Naive thymus-derived CD4-positive, alpha-beta T cell (primary cell): ENCODE measurements around the gene HHIPL1. TPM values are rescaled to one million over a fixed set of nuclear protein-coding genes. Genes with fewer than 3 reads are reported as not detected.

Source experiments
- ATAC-seq: fragments of 150-1000 bp; cut with Tn5 transposase; 2 replicates; pipeline ENCODE4 v1.10.0; 2021; ENCODE audit warnings: mild to moderate bottlenecking, moderate library complexity
- CTCF ChIA-PET: fragments of 350-600 bp; sonication (Branson Sonifier 250); formaldehyde crosslinking; loops from one replicate; lab custom pipeline; 2021; ENCODE audit warnings: antibody characterized with exemption; lab: Charles Lee
- POLR2A ChIA-PET: fragments of 350-600 bp; sonication (Branson Sonifier 250); formaldehyde crosslinking; loops from one replicate; lab custom pipeline; 2021; ENCODE audit warnings: antibody characterized with exemption, inconsistent platforms; lab: Charles Lee
- DNase-seq, 9 donors: peaks; one replicate each; pipeline versions ENCODE4 v3.0.0 to v3.0.0-alpha.2; 2020 to 2022; ENCODE audit warnings: mixed read lengths in 1 of 9
- H3K27ac ChIP-seq: one replicate; pipeline ENCODE4 v1.7.0; 2013; ENCODE audit warnings: mild to moderate bottlenecking, low read depth, low read length, moderate library complexity
- H3K27me3 ChIP-seq, 2 donors: one replicate each; pipeline ENCODE4 v1.7.0; 2013; ENCODE audit warnings: low read length in 2 of 2, mild to moderate bottlenecking in 2 of 2, moderate library complexity in 2 of 2; ENCODE audit not compliant: control insufficient read depth in 2 of 2, insufficient read depth in 2 of 2
- H3K36me3 ChIP-seq, 3 experiments: 1 replicate in 2 of 3; 2 replicates in 1 of 3; pipeline ENCODE4 v1.7.0; 2013; ENCODE audit warnings: low read length in 3 of 3, mild to moderate bottlenecking in 3 of 3, moderate library complexity in 1 of 3; ENCODE audit not compliant: insufficient read depth in 3 of 3, control insufficient read depth in 2 of 3
- H3K4me1 ChIP-seq, 2 donors: one replicate each; pipeline ENCODE4 v1.7.0; 2013; ENCODE audit warnings: low read length in 2 of 2, mild to moderate bottlenecking in 2 of 2, moderate library complexity in 1 of 2; ENCODE audit not compliant: control insufficient read depth in 2 of 2, insufficient read depth in 2 of 2
- H3K4me3 ChIP-seq: 2 replicates; pipeline ENCODE4 v1.7.0; 2013; ENCODE audit warnings: mild to moderate bottlenecking, low read length
- H3K9me3 ChIP-seq, 3 experiments: 1 replicate in 2 of 3; 2 replicates in 1 of 3; pipeline ENCODE4 v1.7.0; 2013; ENCODE audit warnings: low read length in 3 of 3; ENCODE audit not compliant: control insufficient read depth in 2 of 3
- H3K27ac Mint-ChIP-seq, 9 donors: one replicate each; pipeline ENCODE4 v1.8.0; 2020 to 2022; ENCODE audit warnings: mixed read lengths in 9 of 9, mild to moderate bottlenecking in 8 of 9, moderate library complexity in 5 of 9, inconsistent platforms in 2 of 9
- H3K27me3 Mint-ChIP-seq, 5 donors: one replicate each; pipeline ENCODE4 v1.8.0; 2021 to 2022; ENCODE audit warnings: mixed read lengths in 5 of 5, mild to moderate bottlenecking in 1 of 5
- H3K36me3 Mint-ChIP-seq, 5 donors: one replicate each; pipeline ENCODE4 v1.8.0; 2020 to 2022; ENCODE audit warnings: mixed read lengths in 5 of 5, mild to moderate bottlenecking in 3 of 5, inconsistent platforms in 1 of 5
- H3K4me1 Mint-ChIP-seq, 7 donors: one replicate each; pipeline ENCODE4 v1.8.0; 2020 to 2022; ENCODE audit warnings: mixed read lengths in 7 of 7, mild to moderate bottlenecking in 3 of 7, inconsistent platforms in 1 of 7
- H3K4me3 Mint-ChIP-seq, 10 donors: one replicate each; pipeline ENCODE4 v1.8.0; 2020 to 2022; ENCODE audit warnings: mild to moderate bottlenecking in 10 of 10, mixed read lengths in 10 of 10, moderate library complexity in 6 of 10, inconsistent platforms in 2 of 10
- H3K9me3 Mint-ChIP-seq, 11 donors: one replicate each; pipeline ENCODE4 v1.8.0; 2020 to 2022; ENCODE audit warnings: mixed read lengths in 11 of 11, mild to moderate bottlenecking in 4 of 11, inconsistent platforms in 1 of 11, moderate library complexity in 1 of 11
- intact Hi-C, 2 donors: fragments of 100-400 bp; cut with micrococcal nuclease; formaldehyde crosslinking; loops; one replicate each; pipeline ENCODE4 v1.15.1; 2023
- polyA plus RNA-seq, 2 donors: library from polyadenylated mRNA; unstranded; fragments of 300-500 nt; fragmentation: Illumina TruSeq; gene quantifications; one replicate each; pipeline ENCODE4 v1.2.3, GENCODE V29; 2021
- total RNA-seq, 6 experiments: library from RNA in 5 of 6; stranded (reverse) in 5 of 6; gene quantifications; 1 replicate in 5 of 6; 2 replicates in 1 of 6; pipeline ENCODE4 v1.2.3 and lab custom pipeline; 2021 to 2026

Gene HHIPL1
- total and polyA plus RNA-seq, 7 experiments from 2014 or later: 0.40 to 0.41 TPM; not detected in 5

DNA sequence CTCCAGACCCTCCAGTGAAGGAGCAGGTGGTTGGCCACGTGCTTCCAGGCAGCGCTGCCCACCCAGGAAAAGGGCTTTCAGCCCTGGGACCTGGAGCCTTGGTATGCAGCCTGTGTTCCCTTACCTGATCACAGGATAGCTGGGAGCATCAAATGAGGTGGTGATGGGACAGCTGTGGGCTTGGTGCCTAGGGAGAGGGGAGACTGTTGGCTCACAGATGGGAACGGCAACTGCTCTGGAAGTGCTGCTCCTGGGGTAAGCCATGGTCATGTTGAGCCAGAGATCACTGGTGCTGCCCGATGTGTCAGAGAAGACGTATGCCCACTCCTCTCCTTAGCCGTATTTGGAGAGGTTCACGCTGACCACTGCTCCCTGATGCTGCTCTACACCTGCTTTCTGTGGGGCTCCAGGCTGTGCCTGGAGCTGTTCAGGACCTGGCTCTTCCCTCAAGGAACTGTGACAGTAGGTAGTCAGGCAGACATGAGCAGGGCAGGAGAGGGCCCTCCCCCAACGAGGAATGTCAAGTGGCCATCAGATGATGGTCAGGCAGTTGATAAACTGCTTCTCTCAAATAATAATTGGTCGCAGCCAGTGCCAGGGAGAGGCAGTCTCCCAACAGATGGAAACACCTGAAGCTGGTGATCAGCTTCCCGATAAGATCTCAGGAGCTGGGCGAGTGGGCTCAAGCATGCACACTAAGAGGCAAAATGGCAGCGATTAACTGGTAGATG lies 36.3 kb downstream of the HHIPL1 start:
- Mint-ChIP-seq H3K4me1 (peaks cover 0 to 17% (median 9%) of the 10 kb centered on the region in 7 donors), H3K27ac (no peak overlapping the region), H3K36me3 (peaks cover 0 to 11% (median 0%) of the 10 kb centered on the region in 5 donors), H3K4me3 (peak overlapping the region in 1 of 10 donors; percentile 45), H3K27me3 (peaks cover 0 to 18% (median 10%) of the 10 kb centered on the region in 5 donors), H3K9me3 (peaks cover 0 to 16% (median 2%) of the 10 kb centered on the region in 11 donors)
- H3K9me3 ChIP-seq: peaks cover 0 to 8% (median 0%) of the 10 kb centered on the region in 3 experiments
- H3K36me3 ChIP-seq: peaks cover 0 to 5% (median 0%) of the 10 kb centered on the region in 3 experiments
- H3K27ac ChIP-seq: no peak overlapping the region
- no peak for DNase-seq
- H3K4me1 ChIP-seq: peaks cover 5 to 18% of the 10 kb centered on the region in 2 donors
- ATAC-seq: no peak
- ChIA-PET POLR2A (no interaction called here), CTCF (interaction anchor here (0.7 to 1.5 kb wide), 2 partner anchors 111 to 215 kb away, joined by 3 read pairs; partner anchors contain the start of gene EML1)
- intact Hi-C loops: loop anchor here (5.0 to 10.0 kb wide), 5 partner anchors 111 to 696 kb away; partner anchors contain the start of genes EML1 (in 1 of the 2) and WDR25 (in 1 of the 2)
- no peaks in the 10 kb centered on the region for H3K27me3 ChIP-seq
- no peak overlapping the region for H3K4me3 ChIP-seq

DNA sequence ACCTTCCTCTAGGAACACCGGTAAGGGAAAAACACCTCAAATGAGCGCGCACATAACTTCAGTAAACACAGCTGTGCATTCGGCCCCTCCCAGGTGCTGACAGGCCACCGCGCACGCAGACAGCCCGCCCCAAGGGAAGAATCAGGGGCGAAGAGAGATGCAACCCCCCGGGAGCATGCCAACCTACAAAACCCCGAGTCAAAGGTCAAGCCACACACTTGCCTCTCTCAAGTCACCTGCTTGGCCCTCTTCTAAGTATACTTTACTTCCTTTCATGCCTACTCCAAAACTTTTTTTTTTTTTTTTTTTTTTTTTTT lies 36.9 kb downstream of the HHIPL1 start:
- H3K27ac Mint-ChIP-seq: no peak overlapping the region
- peaks cover 5 to 18% of the 10 kb centered on the region in 2 donors for H3K4me1 ChIP-seq
- H3K27me3 Mint-ChIP-seq: peaks cover 0 to 23% (median 15%) of the 10 kb centered on the region in 5 donors
- ChIA-PET CTCF (interaction anchor here (0.9 kb wide), 1 partner anchor 15 kb away, joined by 4 read pairs; no protein-coding TSS in a partner anchor), POLR2A (no interaction called here)
- peak overlapping the region in 2 of 10 donors; percentile 7 to 45 for H3K4me3 Mint-ChIP-seq
- intact Hi-C loops: loop anchor here (1.0 to 10.0 kb wide), 7 partner anchors 111 to 696 kb away; partner anchors contain the start of genes EML1 (in 1 of the 2) and WDR25 (in 1 of the 2)
- ATAC-seq (no peak), DNase-seq (no peak)
- H3K9me3 ChIP-seq: peaks cover 0 to 8% (median 0%) of the 10 kb centered on the region in 3 experiments
- H3K27me3 ChIP-seq: no peaks in the 10 kb centered on the region
- peaks cover 0 to 5% (median 0%) of the 10 kb centered on the region in 3 experiments for H3K36me3 ChIP-seq
- H3K4me3 ChIP-seq: no peak overlapping the region
- H3K9me3 Mint-ChIP-seq: peaks cover 0 to 16% (median 2%) of the 10 kb centered on the region in 11 donors
- peaks cover 0 to 11% (median 0%) of the 10 kb centered on the region in 5 donors for H3K36me3 Mint-ChIP-seq
- H3K4me1 Mint-ChIP-seq: peaks cover 0 to 17% (median 8%) of the 10 kb centered on the region in 7 donors
- H3K27ac ChIP-seq: no peak overlapping the region

DNA sequence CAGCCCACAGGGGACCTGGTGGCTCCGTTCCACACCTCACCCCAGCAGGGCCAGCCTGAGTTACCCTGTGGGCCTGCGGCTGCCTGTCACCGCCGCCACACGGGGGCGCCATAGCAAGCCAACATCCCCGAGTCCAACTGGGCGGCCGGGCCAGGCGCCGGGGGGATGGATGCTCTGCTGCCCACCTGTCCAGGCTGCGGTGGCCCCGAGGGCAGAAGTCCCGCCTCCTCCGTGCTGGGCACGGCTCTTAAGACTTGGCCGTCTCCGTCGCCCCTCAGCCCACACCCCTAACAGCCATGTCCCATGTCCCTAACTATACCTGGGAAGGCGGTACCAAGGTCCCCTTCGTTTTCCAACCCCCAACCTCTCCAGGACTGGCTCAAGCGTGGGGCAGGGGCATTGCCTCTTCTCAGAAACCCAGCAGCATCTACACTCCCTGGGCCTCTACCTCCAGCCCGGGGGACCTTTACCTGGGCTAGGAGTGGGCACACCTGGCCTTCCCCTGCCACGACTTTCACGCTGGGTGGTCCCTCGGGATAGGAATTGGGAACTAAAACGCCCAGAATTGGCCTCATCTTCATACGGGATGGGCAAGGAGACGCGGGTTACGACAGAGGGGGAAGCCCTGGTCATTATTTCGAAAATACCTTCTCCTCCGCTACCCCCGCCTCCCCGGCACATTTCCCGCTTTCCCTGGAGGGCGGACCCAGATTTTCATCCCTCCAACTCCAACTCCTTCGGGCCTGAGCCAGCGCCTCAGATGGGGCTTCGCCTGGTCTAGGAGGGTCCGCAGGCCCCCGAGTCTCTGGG lies 38.1 kb downstream of the HHIPL1 start:
- POLR2A ChIA-PET: no interaction called here
- Histone ChIP-seq H3K9me3 (no peaks in the 10 kb centered on the region), H3K27ac (peak overlapping the region; percentile 75), H3K27me3 (no peaks in the 10 kb centered on the region), H3K36me3 (peaks cover 0 to 5% (median 0%) of the 10 kb centered on the region in 3 experiments), H3K4me3 (peak overlapping the region; percentile 93), H3K4me1 (peaks cover 5 to 12% of the 10 kb centered on the region in 2 donors)
- CTCF ChIA-PET: interaction anchor here (0.6 to 1.9 kb wide), 6 partner anchors 13 to 394 kb away, joined by 3 to 5 read pairs (median 4); no protein-coding TSS in a partner anchor
- peak overlapping the region; percentile 79 to 96 (median 92) for H3K4me3 Mint-ChIP-seq
- H3K9me3 Mint-ChIP-seq: peaks cover 0 to 13% (median 2%) of the 10 kb centered on the region in 11 donors
- peaks cover 0 to 28% (median 24%) of the 10 kb centered on the region in 5 donors for H3K27me3 Mint-ChIP-seq
- intact Hi-C loops: loop anchor here (1.0 to 10.0 kb wide), 8 partner anchors 109 to 694 kb away; partner anchors contain the start of genes EML1 (in 1 of the 2) and WDR25 (in 1 of the 2)
- H3K36me3 Mint-ChIP-seq: peaks cover 0 to 11% (median 0%) of the 10 kb centered on the region in 5 donors
- DNase-seq (peak; percentile 64 to 89 (median 79)), ATAC-seq (peak; percentile 16)
- peaks cover 0 to 22% (median 9%) of the 10 kb centered on the region in 7 donors for H3K4me1 Mint-ChIP-seq
- peak overlapping the region in 6 of 9 donors; percentile 14 to 88 (median 56) for H3K27ac Mint-ChIP-seq

DNA sequence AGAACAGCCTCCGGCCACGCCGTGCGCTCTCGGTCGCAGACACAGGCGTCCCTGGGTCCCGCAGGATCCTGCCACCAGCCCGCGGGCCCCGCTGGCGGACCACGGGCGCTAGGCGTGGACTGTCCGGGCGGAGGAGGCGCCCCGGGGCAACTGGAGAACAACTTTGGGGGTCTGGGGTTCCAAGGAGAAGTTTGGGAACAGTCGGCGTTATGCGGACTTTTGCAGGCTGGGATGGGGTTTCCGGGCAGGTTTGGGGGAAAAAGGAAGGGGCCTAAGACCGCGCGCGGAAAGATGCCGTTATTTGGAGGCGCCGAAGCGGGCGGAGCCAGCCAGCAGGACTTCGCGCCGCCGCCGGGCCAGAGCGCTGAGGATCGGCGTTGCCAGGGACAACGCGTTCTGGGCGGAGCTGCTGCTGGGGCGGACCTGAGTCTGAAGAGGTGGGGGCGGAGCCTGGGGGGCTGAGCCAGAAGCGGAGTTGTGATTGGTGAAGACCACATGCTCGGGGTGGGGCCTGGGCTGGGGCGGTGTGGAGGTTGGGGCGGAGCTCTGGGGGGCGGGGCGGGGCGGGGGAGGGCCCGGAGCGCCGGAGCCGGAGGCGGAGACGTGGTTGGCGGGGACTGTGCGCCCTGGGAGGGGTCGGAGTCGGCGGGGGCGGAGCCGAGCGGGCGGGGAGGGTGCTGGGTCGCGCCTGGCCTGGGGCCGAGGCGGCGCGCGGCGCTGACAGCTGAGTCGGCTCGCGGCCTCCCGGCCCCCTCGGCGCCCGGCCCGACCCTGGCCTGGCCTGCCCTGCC lies 38.9 kb downstream of the HHIPL1 start, which contains the start of gene CYP46A1:
Gene CYP46A1, plus strand, starts transcription at position 680 of the 791 bp plus-strand sequence. CDS start 120 bp downstream, outside the sequence.
- Histone ChIP-seq H3K27ac (peak within 1 kb of the TSS; percentile 75), H3K9me3 (no peaks in the 10 kb centered on the region), H3K4me1 (peaks cover 5 to 12% of the 10 kb centered on the region in 2 donors), H3K27me3 (no peaks in the 10 kb centered on the region), H3K4me3 (peak within 1 kb of the TSS; percentile 93), H3K36me3 (peaks cover 0 to 5% (median 0%) of the 10 kb centered on the region in 3 experiments)
- H3K4me1 Mint-ChIP-seq: peaks cover 3 to 30% (median 11%) of the 10 kb centered on the region in 7 donors
- DNase-seq (peak; percentile 97 to 99 (median 99)), ATAC-seq (peak; percentile 98)
- H3K36me3 Mint-ChIP-seq: peaks cover 0 to 5% (median 0%) of the 10 kb centered on the region in 5 donors
- intact Hi-C loops: loop anchor here (1.0 to 10.0 kb wide), 14 partner anchors 46 to 693 kb away; partner anchors contain the start of genes CCNK (in 2 of the 2), EML1 (in 2 of the 2), WDR25 (in 2 of the 2) and CCDC85C (in 1 of the 2)
- H3K4me3 Mint-ChIP-seq: peak within 1 kb of the TSS; percentile 79 to 96 (median 92)
- peaks cover 0 to 5% (median 0%) of the 10 kb centered on the region in 11 donors for H3K9me3 Mint-ChIP-seq
- POLR2A ChIA-PET: interaction anchor here (1.0 kb wide), 1 partner anchor 203 kb away, joined by 9 read pairs; the partner anchor contains the start of genes CCNK and SETD3
- CTCF ChIA-PET: interaction anchor here (0.6 to 1.9 kb wide), 10 partner anchors 12 to 393 kb away, joined by 3 to 5 read pairs (median 4); no protein-coding TSS in a partner anchor
- peaks cover 3 to 34% (median 32%) of the 10 kb centered on the region in 5 donors for H3K27me3 Mint-ChIP-seq
- H3K27ac Mint-ChIP-seq: peak within 1 kb of the TSS; percentile 52 to 94 (median 83)

DNA sequence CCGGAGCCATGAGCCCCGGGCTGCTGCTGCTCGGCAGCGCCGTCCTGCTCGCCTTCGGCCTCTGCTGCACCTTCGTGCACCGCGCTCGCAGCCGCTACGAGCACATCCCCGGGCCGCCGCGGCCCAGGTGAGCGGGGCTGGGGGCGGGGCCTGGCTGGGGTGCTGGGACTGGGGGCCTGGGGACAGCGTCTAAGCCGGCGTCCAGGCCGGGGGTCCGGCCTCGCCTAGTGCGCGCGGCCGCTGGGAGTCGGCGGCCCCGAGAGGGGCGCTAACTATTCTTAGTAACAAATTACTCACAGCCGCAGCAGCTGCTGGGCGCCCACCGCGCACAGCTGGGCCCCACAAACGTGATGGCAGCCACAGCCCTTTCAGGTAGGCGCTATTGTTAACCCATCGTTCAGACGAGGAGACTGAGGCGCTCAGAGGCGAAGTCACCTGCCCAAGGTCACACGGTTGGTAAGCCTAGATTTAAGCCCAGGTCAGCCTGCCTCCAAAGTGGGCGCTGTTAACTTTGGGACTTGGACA lies 39.5 kb downstream of the HHIPL1 start:
- DNase-seq (peak in 2 of 9 donors; percentile 5 to 7), ATAC-seq (peak; percentile 22)
- CTCF ChIA-PET: interaction anchor here (0.6 to 1.9 kb wide), 5 partner anchors 16 to 214 kb away, joined by 3 to 5 read pairs (median 4); no protein-coding TSS in a partner anchor
- peak overlapping the region; percentile 41 for H3K4me3 ChIP-seq
- H3K36me3 Mint-ChIP-seq: no peaks in the 10 kb centered on the region
- peak overlapping the region in 5 of 10 donors; percentile 11 to 28 (median 19) for H3K4me3 Mint-ChIP-seq
- peaks cover 5 to 12% of the 10 kb centered on the region in 2 donors for H3K4me1 ChIP-seq
- peaks cover 8 to 39% (median 38%) of the 10 kb centered on the region in 5 donors for H3K27me3 Mint-ChIP-seq
- no peaks in the 10 kb centered on the region for H3K9me3 Mint-ChIP-seq
- peaks cover 0 to 5% (median 0%) of the 10 kb centered on the region in 3 experiments for H3K36me3 ChIP-seq
- H3K27ac ChIP-seq: peak overlapping the region; percentile 56
- intact Hi-C loops: loop anchor here (1.0 to 10.0 kb wide), 12 partner anchors 46 to 693 kb away; partner anchors contain the start of genes CCNK (in 2 of the 2), EML1 (in 2 of the 2), WDR25 (in 2 of the 2) and CCDC85C (in 1 of the 2)
- POLR2A ChIA-PET: interaction anchor here (1.0 kb wide), 1 partner anchor 204 kb away, joined by 9 read pairs; the partner anchor contains the start of genes CCNK and SETD3
- H3K27me3 ChIP-seq: no peaks in the 10 kb centered on the region
- H3K27ac Mint-ChIP-seq: no peak overlapping the region
- H3K4me1 Mint-ChIP-seq: peaks cover 6 to 30% (median 13%) of the 10 kb centered on the region in 7 donors
- H3K9me3 ChIP-seq: no peaks in the 10 kb centered on the region
